NK-92 (cell line): ENCODE measurements around the gene NPTX1.

Experiments
- DNase-seq: peaks from one replicate; lab custom pipeline; 2025; ENCODE audit not compliant: unreplicated experiment; lab: John Stamatoyannopoulos, UW

NPTX1 gene

DNA sequence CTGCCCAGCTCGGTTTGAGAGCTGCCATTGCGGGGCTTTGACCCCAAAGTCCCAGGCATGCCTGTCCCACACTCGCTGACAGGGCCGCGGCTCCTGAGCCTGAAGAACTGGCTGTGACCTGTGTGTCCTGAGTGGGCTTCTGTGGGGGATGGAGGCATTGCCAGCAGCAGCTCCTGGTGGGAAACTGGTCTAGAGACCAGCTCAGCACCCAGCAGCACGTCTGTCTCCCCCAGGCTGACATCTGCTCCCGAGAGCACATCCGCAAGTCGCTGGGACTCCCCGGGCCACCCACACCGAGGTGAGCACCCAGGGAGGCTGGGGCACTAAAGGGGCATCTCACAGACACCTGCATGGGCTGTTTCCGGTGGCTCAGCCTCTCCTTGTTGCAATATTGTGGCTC is 48.0 kb downstream of the NPTX1 start:
- DNase-seq = no peak

DNA sequence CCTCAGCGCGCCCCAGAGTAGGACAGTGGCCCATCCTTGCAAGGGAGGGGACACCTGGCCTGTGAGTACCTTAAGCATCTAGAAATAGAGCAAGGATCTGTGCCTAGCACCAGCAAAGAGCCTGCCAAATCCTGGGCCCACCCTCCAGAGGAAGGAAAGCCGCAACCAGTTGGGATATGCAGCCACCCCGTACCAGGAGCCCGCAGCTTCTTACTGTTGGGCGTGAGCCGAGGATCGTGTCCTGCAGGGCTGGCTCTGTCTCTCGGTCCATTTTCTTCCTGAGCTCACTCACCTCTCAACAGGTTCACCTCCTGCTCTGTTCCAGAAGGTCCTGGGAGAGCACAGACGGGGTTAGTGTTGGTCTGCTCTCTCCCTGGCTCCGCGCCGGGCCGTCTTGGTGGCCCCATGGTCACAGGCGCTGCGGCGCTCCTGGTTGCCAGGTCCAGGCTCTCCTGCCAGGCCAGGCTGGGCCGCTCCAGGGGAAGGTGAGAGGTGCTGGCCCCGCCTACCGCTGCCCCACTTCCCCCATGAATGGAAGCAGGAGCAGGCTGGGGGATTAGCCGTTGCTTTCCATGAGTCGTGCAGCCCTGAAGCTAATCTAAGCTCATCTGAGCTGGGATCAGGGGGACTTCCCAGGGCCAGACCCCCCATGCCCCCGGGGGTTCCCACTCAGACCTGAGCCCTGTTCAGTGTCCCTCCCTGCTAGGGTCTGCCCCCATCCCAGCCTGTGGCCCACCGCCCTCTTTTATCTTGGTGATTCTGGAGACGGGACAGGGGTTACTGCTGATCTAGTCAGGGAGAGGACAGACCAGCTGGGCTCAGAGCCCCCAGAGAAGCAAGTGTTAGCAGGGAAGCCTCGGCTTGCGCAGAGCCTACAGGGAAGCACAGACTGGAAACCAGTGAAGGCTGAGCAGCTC is 48.8 kb downstream of the NPTX1 start:
- DNase-seq = no peak

DNA sequence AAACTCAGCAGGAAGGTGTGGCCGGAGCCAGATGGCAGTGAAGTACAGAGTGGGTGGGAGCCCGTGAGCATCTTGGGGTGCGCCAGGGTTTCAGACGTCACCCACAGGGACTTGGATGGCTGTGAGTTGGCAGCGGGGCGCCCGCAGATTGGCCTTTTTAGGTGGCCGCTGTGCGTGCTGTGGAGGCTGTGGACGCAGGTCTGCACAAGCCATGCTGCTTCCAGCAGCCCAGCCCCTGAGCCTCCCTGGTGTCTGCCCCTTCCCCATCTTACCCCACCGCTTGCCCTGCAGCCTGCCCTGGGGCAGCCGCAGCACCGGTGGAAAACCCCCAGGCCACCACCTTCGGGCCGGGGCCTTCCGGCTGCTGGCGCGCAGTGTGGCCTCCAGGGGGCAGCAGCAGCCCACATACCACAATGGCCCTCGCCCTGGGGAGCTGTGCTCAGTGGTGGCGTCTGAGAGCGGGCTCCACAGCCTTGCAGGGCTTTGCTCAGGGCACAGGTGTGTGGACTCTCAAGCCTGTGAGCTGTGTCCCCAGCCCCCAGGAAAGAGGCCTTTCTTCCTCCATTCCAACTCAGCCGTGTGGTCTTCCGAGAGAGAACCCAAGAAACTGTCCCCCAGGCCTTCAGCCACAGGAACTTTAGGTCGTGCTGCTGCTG is 49.6 kb downstream of the NPTX1 start:
- DNase-seq = no peak

DNA sequence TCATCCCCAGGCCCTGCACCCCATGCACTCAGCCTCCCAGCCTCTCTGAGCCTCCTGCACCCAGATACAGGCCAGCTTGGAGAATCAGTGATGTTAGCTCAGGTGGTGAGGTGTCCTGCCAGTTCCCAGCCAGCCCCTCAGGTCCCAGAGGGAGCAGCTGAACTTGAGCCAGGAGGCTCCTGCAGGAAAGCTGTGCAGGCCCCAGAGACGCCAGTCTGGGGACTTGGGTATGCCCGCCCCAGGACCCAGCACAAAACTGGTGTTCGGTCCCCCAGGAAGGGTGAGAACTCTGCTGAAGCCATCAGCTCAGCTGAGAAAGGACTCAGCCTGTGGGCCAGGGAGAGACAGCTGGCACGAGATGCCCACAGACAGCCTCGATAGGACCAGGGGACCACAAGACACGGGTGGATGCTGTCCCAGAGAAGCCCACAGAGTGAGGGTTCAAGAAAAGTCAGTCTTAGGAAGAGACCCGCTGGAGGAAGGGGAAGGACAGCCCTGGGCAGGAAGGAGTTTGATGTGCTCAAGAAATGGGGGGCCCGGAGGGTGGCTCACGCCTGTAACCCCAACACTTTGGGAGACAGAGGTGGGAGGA is 50.5 kb downstream of the NPTX1 start:
- DNase-seq = no peak

DNA sequence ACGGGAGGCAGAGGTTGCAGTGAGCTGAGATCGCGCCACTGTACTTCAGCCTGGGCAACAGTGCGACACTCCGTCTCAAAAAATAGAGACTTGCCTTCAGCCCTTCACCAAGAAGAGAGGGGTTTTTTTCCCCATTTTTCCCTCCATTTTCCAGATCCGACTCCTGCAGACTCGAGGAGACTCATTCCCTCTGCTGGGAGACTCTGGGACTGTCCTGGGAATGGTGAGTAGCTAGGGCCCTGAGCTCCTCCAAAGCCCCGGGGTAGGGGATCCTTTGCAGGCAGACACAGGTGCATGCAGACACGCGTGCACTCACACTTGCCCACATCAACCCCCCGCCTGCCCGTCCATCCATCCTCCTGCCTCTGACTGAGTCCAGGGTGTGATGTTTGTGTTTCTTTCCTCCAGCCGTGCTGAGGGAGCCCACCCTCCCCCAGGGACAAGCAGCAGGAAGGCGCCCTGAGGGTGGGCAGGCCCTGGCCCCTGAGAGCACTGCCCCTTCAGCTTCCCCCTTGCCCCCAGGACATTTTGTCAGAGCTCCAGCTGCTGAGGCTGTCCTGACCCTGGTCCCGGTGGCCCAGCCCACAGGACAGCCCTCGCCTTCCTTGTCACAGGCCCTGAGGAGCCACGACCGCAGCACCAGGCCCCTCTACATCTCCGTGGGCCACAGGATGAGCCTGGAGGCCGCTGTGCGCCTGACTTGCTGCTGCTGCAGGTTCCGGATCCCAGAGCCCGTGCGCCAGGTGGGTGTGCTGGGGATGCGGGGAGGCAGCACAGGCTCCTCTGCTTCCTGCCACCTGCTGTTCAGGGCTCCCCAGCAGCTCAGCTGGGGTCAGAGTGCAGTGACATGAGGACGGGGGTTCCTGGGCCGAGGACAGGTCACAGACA is 51.3 kb downstream of the NPTX1 start:
- no peak for DNase-seq

DNA sequence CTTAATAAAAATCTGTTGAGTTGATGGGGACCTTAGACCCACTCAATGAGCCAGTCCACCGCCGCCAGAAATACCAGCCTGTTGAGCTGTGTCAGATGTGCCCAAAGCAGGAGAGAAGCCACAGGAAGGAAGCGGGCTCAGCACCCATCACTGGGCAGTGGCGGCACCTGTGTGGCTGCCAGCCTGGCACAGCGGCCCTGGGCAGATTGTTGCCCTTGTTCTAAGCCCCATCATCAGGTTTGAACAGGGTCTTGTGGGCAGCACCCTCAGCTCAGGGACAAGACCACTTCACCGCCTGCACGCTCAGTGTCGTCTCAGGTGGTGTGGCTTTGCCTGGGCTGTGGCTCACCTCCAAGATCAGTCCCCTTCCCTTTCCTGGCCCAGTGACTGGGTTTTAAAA is 52.1 kb downstream of the NPTX1 start:
- DNase-seq = no peak

DNA sequence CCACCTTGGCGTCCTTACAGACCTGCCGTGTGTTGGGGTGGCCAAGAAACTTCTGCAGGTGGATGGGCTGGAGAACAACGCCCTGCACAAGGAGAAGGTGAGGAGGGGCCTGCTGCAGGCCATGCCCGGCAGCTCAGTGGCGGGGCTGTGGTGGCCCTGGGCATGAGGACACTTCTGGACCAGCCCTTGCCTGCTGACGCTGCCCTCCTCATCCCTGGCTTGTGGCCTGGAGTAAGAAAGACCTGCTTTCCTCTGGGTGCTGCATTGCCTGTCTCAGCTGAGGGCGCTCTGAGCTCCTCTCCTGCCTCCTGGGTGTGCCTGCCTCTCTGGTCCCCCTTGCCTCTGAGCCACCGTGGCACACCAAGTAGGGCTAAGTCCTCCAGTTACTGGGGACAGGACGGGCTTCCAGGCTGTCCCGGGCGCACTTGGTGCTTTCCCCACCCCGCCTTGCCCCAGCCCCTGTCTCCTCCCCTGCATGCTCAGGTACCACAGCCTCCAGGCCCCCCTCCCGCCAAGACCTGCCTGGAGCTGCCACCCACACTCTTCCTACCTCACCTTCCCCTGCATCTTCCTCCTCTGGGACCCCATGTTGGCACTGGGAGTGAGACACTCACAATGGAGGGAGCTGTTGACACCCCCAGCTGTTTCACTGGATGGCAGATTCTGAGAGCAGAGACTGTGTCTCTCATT is 52.7 kb downstream of the NPTX1 start:
- DNase-seq = no peak

DNA sequence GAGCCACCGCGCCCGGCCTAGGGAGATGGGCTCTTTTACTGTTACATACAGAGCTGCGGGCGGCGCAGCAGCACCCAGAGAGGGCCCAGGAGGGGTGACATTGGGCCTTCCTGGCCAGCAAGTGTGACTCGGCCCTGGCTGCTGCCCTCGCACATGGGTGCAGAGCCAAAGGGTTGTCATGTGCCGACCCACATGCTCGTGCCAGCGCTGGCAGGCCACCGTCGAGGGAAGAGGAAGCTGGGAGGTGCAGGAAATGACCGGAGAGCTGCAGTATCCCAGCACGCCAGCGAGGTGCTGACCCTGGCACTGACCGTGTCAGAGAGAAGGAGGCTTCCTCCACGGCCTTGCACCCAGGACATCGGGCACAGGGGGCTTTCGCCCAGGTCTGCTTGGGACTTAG is 53.4 kb downstream of the NPTX1 start:
- DNase-seq = no peak

DNA sequence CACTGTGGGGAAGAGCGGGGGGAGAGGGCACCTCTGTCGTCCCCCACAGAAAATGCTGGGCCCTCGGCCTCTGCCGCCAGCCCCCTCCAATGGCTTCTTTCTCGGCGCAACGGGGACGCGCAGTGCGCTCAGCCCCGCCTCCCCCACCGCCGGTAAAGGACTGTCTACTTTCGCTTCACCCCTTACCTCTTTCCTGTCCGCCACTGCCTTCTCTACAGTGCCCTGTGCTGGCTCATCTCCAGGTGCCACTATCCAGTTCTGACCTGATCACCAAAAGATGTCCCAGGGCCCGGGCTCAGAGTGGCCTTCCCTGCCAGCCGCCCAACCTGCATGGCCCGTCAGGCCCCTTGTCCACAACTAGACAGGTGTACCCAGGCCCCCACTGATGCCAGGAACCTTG is 54.1 kb downstream of the NPTX1 start:
- DNase-seq = no peak

DNA sequence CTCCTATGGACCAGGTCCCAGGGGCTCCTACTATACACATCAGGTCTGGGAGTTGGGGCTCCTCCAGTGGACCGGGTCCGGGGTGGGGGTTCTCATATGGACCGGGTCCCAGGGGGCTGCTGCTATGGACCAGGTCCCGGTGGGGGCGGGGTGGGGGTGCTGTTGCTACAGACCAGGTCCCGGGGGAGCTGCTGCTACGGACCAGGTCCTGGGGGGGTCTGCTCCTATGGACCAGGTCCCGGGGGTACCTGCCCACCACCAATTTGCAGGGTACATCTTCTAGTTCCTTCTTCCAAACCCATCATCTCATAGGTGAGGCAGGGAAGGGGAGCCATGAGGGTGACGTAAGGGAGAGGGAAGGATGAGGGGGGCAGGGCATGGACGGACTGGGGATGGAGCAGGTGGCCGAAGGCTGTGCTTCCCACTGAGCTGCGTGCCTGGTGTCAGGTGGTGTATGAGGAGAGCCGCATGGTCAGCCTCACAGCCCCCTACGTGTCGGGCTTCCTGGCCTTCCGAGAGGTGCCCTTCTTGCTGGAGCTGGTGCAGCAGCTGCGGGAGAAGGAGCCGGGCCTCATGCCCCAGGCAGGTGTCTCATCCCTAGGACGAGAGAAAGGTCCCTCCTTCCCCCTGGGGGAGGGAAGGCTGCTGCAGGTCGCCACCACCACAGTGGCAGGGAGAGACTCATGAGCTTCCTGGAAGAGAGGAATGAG is 54.9 kb downstream of the NPTX1 start:
- no peak for DNase-seq

DNA sequence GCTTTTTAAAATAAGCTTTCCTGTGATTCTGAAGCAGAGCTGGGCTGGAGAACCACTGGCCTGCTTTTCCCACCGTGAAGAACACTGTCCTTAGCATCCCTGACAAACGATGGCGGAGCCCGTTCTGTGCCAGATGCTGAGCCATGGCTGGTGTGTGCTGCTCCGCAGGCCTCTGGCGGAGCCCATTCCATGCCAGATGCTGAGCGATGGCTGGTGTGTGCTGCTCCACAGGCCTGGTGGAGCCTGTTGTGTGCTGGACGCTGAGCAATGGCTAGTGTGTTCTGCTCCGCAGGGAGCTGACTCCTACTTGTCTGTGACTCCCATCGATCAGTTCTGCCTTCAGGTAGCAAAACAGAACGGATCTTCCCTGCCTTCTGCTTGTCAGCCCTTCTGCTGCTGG is 57.2 kb downstream of the NPTX1 start:
- no peak for DNase-seq

DNA sequence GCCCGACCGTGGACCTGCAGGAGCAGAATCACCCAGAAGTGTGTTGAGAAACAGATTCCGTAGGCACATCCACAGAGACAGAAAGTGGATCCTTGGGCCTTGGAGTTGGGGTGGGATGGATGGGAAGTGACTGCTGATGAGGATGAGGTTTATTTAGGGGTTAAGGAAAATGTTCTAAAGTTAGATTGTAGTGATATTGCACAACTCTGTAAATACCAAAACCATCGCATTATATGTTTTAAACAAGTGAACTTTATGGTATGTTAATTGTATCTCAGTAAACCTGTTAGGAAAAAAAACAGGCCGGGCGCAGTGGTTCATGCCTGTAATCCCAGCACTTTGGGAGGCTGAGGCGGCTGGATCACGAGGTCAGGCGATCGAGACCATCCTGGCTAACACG is 57.8 kb downstream of the NPTX1 start:
- DNase-seq = no peak
